Stimulated activated CD4-positive, alpha-beta T cell treated with anti-CD3 and anti-CD28 coated beads, Interleukin-15, amount 100 ng/mL, for 48 hours (primary cell): Measurements from ENCODE around the gene FRS2.

ENCODE experiments used
- DNase-seq, 2 donors: peaks; one replicate each; pipeline ENCODE4 v3.0.0-alpha.2; 2020; ENCODE audit warnings: low read depth in 2 of 2

The FRS2 gene

DNA sequence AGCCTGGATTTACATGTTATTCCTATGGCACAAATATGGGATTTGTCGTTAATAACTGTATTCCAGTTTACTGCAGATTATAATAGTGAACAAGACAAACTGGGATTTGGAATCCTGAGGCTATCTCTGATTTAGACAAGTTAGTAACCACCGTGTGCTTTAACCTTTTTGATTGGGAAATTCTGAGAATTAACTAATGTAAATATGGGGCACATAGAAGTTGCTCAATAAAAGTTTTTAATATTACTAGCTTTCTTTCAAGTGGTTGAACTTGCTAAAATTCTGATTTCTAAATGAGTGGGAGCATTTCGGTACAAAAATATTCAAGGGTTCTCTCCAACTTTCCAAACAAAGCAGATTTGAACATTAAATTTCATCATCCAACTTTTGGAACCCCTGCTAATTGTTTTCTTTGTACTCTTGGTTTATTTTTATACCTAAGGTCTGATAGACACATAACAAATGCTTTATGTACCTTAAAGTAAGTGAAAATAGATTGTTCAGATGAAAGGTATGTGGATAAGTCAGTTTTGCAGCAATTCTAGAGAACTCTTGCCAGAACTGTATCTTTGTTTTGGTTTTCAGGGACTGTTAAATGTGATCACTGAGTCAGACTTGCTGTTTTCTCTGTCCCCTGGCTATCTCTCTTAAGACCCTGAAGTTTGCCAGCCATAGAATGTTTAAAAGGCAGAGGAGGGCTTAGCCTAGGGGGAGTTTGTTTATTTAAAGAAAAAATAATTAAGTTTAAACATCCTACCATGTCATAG, 57.5 kb downstream of the FRS2 start:
- no peak for DNase-seq

DNA sequence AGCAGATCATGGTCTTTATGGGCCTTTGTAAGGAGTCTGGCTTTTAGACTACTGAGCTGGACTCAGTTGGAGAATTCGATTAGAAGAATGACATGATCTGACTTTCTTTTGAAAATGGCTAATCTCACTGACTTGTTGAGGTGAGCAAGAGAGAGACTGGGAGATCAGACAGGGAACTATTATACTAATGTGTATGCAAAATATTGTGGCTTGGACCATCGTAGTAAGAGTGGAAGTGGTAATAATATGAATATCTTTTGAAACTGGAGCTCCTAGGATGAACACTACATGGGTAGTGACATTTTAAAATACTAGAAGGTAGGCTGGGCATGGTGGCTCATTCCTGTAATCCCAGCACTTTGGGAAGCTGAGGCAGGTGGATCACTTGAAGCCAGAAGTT, 58.8 kb downstream of the FRS2 start:
- DNase-seq, result no peak

DNA sequence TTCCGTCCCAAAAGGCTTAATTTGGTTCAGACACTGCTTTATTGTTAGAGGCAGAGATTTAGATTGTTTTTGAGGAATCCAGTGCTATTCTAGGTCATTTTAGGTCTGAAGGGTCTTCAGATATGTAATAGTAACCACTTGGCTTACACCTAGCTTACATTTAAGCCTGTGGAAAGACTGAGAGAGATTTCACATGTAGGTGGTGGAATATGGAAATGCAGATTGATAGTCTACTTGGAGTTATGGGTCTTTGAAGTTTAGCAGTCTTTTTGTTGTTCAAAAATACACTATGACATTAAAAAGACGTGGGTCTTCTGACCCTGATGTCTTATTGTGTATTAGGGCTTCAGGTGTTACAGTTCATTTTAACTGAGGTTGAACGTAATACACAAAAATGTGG, 63.7 kb downstream of the FRS2 start:
- DNase-seq, result no peak

DNA sequence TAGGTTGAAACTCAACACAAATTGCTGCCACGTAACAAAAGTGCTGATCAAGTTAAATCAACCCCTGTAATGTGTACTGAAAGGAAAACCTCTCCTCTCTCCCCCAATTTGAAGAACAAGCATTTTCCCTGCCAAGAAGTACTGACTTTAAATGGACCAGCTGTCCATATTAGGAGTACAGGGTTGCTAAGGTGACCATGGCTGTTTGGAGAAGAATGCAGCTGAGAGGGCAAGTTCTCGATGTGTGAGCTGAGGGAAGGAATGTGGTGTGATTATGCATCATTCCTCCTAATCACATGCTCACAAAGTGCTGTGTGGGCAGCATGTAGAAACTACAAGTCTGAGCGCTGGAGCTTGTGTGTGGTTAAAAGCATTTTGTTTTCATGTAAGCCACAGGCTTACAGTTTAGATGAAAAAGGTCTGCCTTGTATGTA, 64.2 kb downstream of the FRS2 start:
- DNase-seq, result peak; percentile 4 to 20

DNA sequence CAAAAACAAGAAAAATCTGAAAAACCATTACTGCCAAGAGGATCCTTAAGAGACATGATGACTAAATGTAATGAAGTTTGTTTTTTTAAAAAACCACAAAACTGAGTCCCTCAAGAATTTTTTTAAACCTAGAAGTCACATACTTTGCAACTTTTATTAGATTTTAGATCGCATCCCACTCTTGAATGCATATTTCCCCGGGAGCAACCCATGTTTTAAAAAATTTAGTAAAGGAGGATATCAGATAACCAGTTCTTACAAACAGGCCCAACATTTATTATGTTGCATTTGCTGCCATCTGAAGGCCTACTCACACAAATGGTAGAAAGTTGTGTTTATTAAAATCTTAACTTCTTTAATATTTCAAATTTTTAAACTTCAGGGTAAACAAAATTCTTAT, 70.8 kb downstream of the FRS2 start:
- DNase-seq, result no peak

DNA sequence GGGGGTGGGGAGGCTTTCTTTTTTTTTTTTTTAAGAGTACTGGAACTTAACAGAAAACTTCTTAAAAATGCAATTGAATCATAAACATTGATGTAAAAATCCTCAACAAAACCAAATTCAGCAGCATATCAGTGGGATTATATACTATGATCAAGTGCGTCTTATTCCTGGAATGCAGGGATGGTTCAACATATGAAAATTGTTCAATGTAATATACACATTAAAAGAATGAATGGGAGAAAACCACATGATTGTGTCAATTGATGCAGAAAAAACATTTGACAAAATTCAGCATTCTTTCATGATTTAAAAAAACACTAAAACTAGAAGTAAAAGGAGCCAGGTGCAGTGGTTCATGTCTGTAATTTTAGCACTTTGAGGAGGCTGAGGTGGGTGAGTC, 73.9 kb downstream of the FRS2 start:
- DNase-seq, result no peak

DNA sequence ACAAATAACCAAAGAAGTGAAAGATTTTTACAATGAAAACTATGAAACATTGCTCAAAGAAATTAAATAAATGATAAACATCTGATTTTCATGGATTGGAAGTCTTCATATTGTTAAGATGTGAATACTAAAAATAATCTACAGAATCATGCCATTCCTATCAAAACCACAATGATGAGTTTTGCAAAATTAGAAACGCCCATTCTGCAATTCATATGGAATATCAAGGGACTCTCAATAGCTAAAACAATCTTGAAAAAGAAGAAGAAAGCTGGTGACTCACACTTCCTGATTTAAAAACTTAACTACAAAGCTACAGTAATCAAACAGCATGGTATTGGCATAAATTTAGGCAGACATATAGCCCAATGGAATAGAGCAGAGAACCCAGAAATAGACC, 74.9 kb downstream of the FRS2 start:
- no peak for DNase-seq

DNA sequence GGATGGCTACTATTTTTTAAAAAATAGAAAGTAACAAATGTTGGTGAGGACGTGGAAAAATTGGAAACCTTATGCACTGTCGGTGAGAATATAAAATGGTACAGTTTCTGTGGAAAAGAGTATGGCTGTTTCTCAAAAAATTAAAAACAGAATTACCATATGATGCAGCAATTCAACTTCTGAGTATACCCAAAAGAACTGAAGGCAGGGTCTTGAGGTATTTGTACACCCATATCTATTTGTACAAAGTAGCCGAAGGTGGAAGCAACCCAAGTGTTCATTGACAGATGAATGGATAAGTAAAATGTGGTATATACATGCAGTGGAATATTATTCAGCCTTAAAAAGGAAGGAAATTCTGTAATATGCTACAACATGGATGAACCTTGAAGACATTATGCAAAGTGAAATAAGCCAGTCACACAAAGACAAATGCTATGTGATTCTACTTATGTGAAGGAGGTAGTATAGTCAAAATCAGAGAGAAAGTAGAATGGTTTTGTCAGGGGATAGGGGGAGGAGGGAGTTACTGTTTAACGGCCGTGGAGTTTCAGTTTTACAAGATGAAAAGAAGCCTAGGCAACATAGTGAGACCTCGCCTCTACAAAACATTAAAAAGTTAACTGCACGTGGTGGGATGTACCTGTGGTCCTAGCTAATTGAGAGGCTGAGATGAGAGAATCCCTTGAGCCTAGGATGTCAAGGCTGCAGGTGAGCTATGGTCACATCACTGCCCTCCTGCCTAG, 76.7 kb downstream of the FRS2 start:
- no peak for DNase-seq

DNA sequence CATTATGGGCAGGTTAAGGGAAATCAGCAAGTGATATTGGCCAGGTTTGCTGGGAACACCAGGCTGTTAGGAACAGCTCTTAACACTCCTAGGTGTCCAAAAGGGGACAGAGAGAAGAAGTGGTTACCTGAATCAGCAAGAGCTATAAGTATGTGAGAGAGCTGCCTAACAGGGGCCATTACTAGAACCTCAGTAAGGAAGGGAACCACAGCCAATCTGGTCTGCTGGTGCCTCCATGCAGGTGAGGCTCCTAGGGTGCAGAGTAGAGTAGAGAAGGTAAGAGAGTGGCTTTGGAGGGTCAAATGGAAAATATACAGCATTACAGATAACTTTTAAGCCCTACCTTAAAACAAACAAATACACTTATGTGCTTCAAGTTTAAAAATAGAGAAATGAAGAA, 78.5 kb downstream of the FRS2 start:
- no peak for DNase-seq

DNA sequence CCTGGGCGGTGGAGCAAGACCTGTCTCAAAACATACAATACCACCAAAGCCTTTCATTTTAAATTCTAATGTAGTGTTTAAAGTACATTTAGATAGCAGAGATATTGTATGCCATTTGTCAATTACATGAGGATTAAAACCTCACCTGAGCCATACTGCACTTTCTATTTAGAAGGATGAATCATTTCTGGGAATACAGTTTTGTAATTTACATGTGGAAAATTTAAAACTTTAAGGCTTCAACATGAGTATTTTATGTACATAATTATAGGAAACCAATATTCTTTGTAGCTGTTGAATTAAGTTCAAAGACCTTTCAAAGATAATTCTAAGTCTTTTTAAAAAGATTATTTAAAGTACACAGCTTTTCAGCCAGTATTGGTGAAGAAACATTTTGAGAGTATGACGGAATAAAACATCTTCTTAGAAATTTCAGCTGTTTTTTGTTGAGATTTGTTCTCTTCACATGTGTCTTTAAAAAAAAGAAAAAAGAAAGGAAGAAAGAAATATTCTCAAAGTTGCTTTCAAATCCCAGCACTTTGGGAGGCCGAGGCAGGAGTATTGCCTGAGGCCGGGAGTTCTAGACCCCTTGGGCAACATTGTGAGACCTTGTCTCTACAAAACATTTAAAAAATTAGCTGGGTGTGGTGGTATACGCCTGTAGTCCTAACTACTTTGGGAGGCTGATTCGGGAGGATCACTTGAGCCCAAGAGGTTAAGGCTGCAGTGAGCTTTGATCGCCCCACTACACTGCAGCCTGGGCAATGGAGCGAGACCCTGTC, 80.6 kb downstream of the FRS2 start:
- DNase-seq, result no peak

DNA sequence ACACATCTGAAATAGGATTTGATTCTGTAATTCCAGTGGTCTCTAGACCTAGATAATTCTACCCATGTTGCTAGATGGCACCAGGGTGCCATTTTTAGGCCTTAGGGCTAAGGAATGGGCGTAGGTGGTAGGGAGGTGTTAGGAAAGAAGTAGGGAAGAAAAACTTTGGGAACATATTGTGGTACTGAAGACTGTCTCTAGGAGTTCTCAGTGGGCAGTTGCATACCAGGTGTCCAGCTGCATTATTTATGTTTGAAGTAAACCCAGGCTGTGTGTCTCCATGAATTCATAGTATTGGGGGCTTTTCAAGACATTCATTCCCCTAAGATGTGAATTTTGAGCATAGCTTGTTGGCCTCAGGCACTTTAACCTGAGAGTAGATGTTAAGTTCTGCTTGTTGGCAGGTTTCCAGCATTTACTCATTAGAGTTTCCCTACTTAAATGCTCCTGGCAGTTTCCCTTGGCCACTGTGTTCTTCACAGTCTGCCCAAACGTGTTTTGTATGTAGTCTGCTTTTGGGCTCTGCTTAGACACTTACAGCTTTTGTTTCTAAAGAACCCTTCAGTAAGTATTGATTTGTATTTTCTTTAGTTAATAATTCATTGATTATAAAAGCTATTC, 83.5 kb downstream of the FRS2 start:
- DNase-seq, result no peak

DNA sequence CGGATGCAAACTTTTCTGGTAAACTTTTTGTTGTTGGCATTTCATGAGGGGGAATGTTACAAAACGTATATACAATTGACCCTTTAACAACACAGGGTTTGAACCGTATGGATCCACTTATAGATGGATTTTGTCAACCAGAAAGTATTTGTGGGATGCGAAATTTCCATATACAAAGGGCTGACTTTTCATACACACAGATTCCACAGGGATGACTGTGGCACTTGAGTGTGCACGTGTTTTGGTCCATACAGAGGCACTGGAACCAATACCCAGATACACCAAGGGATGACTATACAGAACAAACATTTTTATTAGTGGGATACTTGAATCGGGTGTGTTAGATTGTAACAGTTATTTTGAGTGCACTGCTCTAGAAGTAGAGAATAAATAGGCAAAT, 85.3 kb downstream of the FRS2 start:
- DNase-seq, result no peak

DNA sequence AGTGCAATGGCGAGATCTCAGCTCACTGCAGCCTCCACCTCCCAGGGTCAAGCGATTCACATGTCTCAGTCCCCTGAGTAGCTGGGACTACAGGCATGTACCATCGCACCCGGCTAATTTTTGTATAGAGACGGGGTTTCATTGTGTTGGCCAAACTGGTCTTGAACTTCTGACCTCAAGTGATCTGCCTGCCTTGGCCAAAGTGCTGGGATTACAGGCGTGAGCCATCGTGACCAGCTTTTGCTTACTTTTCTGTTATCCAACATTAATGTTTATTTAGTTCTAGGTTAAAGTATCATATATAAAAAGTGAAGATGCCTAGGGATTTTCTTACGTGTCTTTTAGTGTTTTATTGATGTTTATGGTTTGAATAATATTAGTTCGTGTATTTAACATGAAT, 86.2 kb downstream of the FRS2 start:
- no peak for DNase-seq

DNA sequence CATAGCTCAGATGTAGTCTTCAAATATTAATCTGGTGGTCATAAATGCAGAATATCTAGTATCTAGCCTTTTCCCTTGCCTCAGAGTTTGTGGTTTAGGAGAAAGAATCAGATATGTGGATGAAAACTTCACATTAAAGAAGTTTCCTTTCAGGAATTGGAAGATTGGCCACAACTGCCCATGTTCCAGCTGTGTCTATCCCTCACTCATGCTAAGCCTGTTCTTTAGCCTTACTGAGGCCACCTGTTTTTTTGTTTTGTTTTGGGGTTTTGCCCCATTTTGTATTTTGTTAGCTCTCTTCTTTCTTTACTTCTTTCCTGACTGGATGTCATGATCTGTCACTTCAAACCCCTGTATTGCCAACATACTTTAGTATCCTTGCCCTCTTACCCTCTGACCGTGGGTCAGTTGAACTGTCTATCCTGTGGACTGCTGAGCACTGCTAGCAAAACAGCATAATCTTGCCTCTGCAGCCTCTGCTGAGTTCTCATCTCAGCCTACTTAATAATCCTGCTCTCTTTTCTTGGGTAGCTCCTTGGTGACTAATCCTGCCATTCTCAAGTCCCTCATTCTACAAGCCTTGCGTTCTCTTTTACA, 93.1 kb downstream of the FRS2 start:
- DNase-seq, result no peak

DNA sequence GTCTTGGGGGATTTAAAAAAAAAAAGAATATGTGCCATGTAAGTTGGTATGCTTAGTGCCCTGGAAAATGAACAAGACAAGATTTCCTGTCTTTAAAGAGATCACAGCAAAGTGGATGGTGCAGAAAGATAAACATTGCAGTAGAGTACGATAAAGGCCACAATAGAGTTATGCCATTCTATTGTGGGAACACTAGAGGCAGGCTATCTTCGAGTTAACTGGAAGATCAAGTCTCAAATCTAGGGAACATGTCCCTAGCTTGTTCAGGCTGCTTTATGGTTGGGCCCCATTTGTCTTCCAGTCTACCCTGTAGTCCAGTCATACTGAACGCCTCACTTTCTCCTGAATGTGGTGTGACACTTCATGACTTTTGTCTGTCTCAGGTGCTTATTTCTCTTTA, 96.4 kb downstream of the FRS2 start:
- no peak for DNase-seq

DNA sequence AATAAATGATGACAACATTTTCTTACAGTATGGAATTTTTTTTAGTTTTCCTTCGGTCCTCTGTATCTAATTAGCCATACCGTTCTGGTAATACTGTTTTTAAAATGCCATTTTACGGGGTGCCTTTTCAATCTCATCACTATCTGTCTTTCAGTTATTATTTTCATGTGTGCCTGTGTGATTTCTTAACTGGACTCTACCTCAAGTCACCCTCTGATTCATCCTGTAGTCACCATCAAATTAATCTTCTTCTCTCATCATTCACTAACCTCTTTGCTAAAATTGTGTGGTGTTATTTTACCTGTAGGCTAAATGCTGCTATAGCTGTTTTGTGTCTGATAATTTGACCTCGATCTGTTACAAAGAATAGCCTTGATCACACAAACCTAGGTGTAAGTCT, 99.0 kb downstream of the FRS2 start:
- no peak for DNase-seq

DNA sequence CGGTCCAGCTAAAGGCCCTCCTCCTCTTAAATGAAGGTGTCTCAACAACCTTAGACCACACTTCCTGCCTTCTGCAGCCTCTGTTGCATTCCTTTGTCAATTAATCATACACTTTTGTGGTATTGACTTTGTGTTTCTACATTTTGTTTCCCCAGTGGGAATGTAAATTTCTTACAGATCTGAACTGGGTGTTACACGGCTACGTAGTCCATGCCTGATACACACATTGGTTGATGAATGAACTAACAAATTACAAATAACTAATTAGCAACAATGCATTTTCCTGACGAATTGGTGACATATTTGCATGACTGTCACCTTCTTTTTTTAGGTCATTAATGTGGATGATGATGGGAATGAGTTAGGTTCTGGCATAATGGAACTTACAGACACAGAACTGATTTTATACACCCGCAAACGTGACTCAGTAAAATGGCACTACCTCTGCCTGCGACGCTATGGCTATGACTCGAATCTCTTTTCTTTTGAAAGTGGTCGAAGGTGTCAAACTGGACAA, 99.9 kb downstream of the FRS2 start:
- DNase-seq, result no peak

DNA sequence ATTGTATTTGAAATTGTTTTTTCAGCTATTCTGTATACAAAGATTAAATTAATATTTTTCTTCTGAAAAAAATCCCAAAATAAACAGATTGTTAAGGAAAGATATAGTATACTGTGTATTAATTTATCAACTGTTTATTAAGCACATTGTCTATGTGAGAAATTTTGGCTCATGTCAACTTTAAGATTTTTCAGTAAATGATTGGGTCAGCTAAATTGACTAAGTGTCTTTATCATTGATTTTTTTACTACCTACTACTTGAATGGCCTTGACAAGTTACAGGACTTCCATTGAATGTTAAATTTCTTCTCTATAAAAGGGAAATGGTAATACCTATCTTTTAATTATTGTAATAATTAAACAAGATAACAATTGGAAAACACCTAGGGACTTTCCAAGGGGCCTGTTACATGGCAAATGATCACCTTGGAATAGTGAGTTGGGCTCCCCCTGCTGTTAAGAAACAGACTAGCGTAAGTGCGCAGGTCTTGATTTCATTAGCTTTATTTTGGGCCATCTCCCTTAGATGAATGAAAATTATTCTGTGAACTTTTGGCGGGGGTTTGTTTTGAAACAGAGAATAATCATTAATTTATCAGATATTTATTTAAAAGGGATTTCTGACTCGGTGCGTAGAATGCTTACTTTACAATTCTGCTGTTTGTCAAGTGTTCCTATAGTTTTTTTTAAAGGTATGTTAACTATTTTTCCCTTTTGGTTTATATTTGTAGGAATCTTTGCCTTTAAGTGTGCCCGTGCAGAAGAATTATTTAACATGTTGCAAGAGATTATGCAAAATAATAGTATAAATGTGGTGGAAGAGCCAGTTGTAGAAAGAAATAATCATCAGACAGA, 100.6 kb downstream of the FRS2 start:
- peak in 1 of 2 donors; percentile 18 for DNase-seq

DNA sequence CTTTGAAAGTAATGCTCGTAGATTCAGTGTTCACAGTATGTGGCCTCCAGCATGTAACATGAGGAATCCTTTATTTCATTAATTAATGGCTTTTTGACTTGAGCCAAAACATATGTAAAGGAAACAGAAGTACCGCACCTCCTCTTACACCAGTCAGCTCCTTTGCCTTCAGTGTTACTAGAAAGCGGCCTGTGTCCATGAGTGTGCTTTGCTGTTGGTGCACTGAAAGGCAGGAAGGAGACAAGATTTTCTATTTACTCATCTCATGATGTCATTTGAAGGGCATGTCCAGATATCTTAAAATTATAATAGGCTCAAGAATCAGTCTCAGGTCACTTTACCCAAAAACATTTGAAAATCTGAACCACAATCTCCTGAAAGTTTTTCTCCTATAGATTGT, 105.2 kb downstream of the FRS2 start:
- DNase-seq, result no peak

DNA sequence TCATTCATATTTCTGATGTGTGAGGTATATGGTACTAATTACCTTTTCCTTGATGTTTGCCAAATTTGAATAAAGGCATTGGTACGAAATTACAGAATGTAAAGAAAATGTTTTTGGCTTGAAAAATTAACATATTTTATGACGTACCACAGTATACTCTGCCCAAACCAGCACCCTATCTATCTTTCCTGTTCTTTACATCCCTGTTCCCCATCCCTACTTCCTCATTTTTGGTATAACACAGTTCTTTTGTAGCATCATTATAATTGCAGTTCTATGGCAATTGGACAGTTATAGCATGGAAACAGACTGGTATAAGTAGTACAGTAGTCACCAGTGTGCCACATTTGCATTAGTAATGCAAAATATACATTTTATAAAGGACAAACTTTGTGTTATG, 108.1 kb downstream of the FRS2 start:
- DNase-seq, result no peak

DNA sequence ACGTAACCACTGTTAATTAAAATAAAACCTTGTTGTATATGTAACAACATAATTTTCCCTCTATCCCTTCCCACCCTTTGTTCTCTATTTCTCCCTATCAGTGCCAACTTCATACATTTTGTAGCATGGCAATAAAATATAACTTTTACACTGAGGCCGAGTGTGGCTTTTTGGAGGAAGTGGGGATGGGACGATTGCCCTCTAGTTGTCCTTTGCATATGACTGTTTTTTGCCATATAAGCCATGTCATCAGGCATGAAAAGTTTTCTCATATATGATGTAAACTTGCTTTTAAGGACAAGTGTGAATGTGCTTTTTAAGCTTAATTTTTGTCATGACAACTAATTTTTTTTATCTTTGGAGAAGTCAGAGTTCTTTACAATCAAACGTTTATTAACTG, 108.8 kb downstream of the FRS2 start:
- no peak for DNase-seq
